Stimulated activated CD8-positive, alpha-beta memory T cell treated with anti-CD3 and anti-CD28 coated beads, Interleukin-12 subunit alpha, Interleukin-12 subunit beta, amount 100 ng/mL, for 4 hours (primary cell): ENCODE data around the gene TFIP11.

Source experiments
- DNase-seq: peaks from one replicate; pipeline ENCODE4 v3.0.0-alpha.2; 2020; ENCODE audit warnings: low read depth

The TFIP11 gene

GRCh38 chr22:26503758-26504157 lies 8.5 kb downstream of the TFIP11 start:
- DNase-seq = no peak

GRCh38 chr22:26502688-26503561 lies 9.3 kb downstream of the TFIP11 start:
- peak; percentile 28 for DNase-seq

DNA sequence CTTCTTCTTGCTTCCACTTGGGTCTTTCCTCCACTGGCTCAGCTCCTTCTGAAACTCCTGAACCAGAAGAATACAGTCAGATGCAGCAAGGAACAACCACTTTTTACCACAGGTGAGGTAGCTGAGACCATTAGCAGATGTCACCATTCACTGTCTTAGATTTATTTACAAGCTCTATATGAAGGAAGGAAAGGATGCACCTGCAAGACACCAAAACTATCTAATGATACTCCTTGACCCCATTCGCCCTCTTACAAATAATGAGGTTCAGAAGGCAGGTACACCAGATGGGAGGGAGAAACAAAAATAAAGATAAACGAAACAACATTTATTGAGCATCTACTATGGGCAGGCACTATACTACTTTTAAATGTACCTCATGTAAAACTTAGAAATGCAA lies 10.3 kb downstream of the TFIP11 start:
- no peak for DNase-seq

- no peak for DNase-seq
Observed at GRCh38 chr22:26499188-26499703, 13.0 kb downstream of the TFIP11 start.

DNA sequence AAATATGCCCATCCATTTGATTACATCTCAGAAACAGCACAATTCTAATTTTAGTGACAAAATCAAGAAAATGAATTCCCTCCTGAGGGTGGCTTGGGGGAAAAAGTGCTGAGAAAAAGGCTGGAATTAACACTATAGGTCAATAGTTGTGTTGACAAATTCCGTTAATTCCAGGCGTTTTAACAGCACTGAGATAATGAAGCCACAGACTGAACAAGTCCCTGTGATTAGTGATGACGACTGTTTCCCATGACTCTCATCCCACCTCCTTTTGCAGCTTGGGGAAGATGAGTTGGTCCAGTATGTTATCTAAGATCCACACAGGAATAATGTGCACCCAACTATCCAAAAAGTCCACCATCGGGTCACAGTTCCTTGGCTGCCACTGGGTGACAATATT lies 15.8 kb downstream of the TFIP11 start:
- no peak for DNase-seq

DNA sequence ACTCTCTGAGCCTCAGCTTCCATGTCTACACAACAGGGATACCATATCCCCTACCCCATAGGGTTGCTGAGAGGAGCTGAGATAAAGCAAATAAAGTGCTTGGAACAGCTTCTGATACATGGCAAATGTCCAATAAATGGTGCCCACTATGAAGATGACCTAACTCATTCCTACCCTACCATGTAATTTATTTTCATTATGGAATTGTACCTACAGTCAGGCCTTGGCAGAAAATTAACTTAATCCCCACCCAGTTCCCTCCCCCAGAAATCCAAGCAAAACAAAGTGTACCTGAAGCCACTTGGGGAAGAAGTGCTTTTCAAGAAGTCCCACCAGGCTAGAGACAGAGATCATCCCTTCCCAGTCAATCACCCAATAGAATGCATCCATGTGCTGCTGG lies 17.8 kb downstream of the TFIP11 start:
- no peak for DNase-seq

- no peak for DNase-seq
Observed at GRCh38 chr22:26492220-26492619, 20.1 kb downstream of the TFIP11 start.

DNA sequence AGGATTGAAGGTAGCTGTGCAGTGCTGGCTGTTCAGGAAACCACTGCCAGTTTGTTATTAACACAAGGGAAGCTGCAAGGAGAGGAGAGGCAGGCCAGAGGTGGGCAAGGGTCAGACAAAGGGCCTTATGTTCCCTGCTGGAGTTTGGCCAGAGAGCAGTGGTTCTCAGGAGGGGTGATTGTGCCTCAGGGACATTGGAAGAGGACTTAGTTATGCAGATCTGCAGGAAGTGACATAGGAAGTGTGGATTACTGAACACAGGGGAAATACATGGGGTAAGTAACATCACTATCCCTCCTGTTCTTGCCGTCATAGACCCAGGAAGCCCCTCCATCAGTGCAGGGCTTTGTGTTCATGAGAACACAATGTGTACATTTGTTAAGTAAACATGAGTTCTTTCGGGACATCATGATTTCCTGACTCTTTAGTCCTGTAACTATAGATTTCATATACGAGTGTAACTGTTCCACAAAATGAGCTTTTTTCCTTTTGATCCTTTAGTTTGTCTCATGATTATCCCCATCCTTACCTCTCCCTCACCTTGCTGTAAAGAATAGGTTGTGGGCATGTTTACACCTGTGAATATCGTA lies 22.7 kb downstream of the TFIP11 start:
- no peak for DNase-seq

DNA sequence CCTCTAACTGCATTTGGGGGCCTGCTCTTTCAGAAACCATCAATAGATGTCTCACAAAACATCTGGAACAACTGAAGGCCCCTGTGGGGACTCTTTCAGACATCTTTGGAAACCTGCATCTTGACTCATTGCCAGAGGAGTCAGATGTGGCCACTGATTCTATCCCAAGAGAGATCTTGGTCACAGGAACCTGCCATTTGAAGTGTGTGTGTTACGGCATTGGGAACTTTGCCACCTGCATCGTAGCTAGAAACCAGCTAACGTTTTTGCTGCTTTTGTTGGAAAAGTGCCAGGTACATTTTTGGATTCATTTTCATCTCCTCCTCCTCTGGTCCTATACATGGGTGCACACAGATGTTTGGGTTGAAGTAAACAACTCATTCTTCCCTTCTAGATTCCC lies 24.3 kb downstream of the TFIP11 start:
- no peak for DNase-seq

DNA sequence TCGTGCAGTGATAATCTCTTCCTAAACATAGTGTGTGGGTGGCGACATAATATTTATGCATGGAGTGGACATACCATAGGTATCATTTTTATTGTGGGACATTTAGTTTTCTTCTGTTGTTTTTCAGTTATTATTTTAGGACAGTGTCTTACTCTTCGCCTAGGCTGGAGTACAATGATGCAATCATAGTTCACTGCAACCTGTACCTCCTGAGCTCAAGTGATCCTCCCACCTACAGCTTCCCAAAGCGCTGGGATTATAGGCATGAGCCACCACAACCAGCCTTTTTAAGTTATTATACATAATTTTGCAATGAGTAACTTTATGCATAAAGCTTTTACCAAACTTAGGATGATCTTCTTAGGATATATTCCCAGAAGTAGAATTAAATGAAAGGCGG lies 25.9 kb downstream of the TFIP11 start:
- DNase-seq = no peak

- DNase-seq = no peak
Observed at GRCh38 chr22:26485806-26486390, 26.4 kb downstream of the TFIP11 start.

DNA sequence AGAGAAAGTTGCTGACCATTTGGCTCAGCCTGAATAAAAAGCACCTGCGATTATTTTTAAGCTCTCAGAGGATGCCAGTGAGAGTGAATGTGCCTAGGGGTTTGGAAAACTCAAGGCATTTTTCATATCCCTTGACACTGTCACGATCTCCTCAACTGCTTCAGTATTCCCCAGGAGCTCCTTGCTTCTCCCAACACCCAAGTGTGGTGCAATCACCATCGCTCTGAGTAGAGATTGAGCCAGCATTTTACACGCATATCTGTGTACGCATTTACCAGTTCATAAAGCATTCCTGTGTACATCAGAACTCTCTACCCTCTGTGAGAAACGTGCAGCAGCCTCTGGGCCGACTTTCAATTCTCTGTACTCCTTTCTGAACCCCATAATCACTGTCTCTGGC lies 27.3 kb downstream of the TFIP11 start:
- DNase-seq = no peak

- DNase-seq = no peak
Observed at GRCh38 chr22:26484360-26484706, 27.9 kb downstream of the TFIP11 start.

- DNase-seq = peak; percentile 90
Observed at GRCh38 chr22:26483439-26484359, 28.6 kb downstream of the TFIP11 start, which contains the start of the genes HPS4 and SRRD. Gene HPS4 (minus strand): TSS chr22:26483783. CDS start chr22:26481762, 2,021 bp downstream. Gene SRRD (plus strand): TSS chr22:26483877. CDS start chr22:26483891, 14 bp downstream.

DNA sequence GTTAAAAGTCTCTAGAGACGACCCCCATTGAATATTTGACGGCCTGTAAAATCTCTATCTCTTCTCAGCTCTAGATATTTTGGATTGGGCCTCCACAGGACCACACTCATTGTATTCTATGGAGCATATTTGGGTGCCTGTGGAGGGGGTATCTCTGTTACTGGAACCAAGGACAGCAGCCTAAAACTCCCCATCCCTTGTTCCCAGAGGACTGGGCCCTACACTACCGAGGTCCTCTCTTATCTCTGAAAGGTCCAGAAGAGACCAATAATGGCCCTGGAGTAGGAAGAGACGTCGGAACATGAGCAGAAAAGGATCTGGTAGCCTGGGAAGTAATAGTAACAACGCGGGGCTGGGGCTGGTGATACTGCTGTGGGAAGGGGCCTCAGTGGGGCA lies 29.2 kb downstream of the TFIP11 start:
- no peak for DNase-seq

DNA sequence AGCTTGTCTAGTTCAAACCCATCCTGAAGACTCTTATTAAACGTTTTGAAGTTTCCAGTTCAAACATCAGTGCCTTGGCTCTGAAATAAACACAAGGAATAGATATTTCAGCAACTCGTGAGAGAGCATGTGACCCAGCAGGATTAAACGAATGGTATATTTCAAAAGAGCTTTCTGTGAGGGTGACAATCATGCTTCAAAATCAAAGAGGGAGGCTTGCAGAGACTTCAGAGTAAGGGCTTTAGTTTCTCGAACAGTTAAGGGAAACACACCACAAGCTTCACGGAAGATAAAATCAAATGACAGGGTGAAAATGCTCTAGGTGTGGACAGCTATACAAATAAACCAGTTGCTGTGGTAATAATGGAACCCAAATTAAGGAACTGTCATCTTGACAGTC lies 30.1 kb downstream of the TFIP11 start:
- no peak for DNase-seq

DNA sequence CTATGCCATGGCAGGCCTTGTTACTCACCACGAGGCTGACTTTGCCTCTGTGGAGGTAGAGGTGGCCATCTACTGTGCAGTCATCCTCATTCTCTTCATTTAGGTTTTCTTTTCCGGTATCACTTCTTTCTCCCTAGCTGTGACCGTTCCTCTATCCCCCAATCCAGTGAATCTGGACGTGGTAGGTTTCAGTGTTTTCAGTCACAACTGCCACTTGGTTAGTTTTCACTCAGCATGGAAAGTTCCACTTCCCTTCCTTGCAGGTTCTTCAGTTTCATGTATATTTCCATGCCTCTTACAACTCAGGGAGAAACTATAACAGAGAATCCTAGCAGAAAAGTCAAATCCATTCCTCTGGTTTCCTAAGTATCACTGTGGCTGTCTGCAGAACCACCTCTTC lies 30.6 kb downstream of the TFIP11 start:
- DNase-seq = no peak

- DNase-seq = no peak
Observed at GRCh38 chr22:26481112-26481693, 31.1 kb downstream of the TFIP11 start.

DNA sequence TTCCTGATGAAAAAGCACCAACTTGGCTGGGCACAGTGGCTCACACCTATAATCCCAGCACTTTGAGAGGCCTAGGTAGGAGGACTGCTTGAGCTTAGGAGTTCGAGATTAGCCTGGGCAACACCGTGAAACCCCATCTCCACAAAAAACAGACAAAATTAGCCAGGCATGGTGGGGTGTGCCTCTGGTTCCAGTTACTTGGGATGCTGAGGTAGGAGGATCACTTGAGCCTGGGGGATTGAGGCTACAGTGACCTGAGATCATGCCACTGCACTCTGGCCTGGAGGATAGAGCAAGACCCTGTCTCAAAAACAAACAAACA lies 31.7 kb downstream of the TFIP11 start:
- no peak for DNase-seq

- no peak for DNase-seq
Observed at GRCh38 chr22:26479792-26480610, 32.3 kb downstream of the TFIP11 start.
